NCI-H748 (cell line): ENCODE measurements around the gene CCNY.
A peak's percentile ranks its signal among the peaks of the same experiment; 100 is the strongest.

Experiments used
- DNase-seq: peaks from one replicate; lab custom pipeline; 2025; ENCODE audit not compliant: unreplicated experiment; lab: John Stamatoyannopoulos, UW

CCNY gene

DNA sequence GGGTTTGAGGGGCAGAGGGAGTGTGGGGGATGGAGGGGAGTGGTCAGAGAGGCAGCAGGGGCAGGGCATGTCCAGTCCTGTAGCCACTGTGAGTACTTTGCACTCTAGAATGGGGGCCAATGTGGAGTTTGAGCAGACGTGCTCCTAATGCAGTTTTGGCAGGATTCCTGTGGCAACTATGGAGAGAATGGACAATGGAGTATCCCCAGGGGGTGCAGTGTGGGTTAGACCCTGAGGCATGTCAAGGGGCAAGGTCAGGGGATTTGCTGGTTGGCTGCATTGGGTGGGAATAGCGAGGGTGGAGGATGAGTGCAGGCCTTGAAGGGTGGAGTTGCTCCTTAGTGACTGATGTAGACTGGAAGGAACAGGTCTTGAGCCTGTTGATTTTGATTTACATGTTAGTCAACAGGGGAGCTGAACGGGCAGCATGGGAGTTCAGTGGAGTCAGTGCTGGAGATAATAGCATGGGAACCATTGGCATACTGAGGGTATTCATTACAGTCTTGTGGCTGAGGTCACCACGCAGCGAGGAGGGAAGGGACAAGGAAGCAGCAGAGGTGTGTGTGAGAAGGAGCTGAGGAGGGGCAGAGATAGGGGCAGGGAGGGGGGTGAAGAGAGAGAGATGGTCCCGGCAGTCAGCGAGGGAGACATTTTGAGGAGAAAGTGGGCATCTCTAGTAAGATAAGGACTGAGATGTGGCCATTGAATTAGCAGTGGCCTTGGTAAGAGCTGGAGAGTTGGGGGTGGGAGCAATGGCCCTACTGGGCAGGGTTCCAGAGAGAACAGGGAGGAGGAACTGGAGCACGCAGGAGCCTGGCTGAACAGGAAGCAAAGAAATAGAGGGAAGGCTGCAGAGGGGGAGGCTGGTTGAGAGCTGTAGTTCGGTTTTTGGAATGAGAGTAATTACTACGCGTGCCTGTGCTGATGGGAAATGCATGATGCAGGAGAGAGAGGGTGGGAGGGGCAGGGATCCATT is 112.7 kb downstream of the CCNY start:
- peak; percentile 48 for DNase-seq

DNA sequence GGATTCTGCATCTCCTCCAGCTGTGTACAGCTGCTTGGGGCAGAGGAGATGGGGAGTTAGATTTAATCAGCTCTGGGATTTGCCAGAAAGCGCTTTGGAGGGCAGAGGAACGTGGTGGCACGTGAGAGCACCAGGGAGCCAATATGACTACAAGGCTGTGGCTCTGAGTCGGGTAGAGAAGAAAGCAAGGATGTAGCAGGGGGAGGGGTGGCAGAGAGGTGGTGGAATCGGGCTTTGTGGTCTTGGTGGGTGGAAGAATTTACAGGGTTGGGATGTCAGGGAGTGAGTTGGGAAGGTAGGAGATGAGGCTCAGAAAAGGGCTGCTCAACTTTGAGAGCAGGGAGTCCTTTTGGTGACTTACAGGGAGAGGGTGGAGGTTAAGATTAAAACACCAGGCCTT is 113.6 kb downstream of the CCNY start:
- no peak for DNase-seq

DNA sequence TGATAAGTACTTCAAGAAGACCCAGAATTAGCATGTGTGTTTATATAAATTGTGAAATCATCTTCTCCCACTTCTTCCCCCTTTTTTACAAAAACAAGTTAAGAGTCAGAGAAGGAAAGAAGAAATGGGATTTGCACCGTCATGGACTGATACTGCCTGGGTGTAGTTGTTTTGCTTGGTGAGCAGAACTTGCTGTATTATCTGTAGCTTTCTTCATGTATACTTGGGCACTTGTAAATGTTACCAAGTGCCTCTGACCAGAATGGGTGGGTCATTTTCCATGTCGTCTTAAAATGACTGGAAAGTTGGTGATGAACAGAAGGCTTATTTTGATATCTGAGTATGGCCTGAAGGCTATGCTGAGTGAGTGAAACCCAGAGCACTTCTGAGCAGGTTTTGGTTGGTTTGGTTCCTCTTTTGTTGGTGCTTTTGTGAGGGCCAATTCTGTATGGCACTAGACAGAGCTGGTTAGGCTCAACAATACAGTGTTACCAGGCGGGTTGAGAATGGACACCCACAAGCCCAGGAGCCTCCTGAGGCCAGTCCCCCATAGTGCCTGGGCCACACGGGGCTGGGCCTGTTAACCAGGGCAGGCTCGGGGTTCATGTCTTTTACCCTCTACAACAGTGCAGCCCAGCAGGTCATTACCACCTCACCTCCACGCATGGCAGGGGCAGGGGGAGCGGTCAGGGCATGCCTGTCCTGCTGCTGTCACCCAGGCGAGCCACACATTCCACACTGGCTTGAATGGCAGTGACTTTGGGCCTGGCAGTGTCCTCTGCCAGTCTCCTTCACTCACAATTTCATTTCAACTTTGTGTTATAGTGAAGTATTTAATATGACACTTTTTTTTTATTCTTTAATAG is 115.1 kb downstream of the CCNY start:
- no peak for DNase-seq

DNA sequence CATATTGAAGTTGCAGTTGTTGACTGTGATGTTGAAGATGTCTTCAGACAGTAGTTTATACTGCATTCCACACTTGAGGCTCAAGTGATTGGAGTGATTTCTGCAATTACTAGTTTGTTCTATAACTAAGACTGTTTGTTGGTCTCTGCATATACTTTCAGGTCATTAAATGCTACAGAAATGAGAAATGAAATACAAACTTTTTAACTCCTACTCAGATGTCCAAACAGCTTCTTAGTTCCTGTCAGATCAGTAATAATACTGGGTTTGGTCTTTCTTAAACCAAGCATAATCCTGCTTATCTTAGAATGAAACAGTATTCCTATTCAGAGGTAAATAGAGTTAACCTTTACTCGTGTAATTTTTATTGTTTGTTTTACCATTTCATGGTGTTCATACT is 115.9 kb downstream of the CCNY start:
- no peak for DNase-seq

DNA sequence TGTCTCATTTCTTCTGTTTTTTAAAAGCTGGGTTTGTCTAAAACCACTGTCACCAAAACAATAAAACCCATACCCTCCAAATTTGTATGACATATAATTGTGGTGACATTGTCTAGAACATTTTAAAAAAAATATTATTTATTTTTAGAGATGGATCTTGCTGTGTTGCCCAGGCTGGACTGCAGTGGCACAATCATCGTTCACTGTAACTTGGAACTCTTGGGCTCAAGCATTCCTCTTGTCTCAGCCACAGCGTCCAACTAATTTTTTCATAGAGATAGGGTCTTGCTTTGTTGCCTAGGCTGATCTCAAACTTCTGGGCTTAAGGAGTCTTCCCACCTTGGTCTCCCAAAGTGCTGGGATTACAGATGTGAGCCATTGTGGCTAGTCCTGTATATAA is 116.5 kb downstream of the CCNY start:
- no peak for DNase-seq

DNA sequence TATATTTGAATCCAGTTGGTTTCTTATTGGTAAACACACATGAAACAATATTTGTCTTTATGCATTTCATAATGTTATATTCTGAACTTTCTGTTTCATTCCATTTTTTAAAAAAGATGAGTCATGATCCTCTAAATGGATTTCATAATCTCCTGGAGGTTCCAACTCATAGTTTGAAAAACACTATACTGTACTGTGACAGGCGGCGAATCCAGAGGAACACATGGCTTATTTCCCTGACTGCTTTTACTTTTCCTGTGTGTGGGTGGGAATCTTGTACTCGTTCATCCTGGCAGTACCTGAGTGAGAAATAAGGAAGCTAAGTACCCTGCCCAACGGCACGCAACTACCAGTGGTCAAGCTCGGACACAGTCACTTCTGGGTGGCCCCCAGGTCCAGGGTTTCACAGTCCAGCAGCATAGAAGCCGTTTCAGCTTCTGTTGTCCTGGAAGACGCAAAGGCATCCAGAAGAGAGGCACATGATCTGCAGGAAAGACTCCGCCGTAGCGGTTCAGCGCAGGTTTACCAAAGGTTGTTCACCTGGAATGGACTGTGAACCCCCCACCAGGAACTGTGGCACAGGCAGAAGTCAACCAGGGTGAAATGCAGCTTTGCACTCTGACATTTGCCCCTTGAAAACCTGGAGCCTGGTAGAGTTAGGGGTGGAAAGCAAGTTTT is 117.7 kb downstream of the CCNY start:
- DNase-seq, result no peak

DNA sequence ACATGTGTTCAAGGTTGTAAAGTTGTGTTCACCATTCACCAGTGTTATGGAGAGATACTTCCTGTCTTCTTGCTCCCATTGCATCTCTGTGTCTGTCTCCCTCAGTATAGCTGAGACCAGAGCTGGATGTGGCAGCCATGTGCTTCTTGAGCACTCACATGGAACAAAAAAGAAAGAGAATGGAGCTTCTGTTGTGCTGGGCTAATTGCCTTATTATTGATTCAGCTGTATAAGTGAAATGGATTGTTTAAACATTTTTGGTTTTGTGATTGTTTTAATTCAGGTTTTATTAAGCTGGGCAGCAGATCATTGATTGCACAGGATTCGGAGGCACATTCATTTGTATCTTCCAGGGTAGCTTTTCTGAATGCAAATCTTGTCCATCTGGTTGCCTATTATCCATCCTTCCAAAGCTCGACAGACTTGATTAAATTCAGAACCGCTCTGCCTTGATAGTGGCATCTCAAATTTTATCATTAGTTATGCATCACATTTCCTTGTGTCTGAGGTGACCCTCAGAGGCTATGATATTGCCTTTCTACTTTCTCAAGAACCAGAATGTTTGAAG is 119.9 kb downstream of the CCNY start:
- peak; percentile 85 for DNase-seq

DNA sequence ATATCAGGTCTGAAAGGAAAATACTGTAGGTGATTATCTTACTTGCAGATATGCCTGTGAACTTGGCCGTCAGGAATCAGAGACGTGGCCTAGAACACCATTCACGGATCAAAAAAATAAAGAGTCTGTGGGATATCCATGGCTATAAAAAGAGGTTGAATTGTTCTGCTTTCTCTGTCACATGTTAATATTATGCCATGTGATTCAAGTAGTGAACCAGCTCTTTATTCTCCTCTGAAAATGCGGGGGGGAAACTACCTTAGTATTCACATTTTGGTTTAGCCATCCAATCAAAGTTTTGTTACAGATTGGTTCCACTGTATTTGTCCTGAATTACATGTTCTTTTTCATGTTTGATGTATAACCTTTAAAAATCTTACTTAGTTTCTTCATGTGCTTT is 120.5 kb downstream of the CCNY start:
- no peak for DNase-seq

DNA sequence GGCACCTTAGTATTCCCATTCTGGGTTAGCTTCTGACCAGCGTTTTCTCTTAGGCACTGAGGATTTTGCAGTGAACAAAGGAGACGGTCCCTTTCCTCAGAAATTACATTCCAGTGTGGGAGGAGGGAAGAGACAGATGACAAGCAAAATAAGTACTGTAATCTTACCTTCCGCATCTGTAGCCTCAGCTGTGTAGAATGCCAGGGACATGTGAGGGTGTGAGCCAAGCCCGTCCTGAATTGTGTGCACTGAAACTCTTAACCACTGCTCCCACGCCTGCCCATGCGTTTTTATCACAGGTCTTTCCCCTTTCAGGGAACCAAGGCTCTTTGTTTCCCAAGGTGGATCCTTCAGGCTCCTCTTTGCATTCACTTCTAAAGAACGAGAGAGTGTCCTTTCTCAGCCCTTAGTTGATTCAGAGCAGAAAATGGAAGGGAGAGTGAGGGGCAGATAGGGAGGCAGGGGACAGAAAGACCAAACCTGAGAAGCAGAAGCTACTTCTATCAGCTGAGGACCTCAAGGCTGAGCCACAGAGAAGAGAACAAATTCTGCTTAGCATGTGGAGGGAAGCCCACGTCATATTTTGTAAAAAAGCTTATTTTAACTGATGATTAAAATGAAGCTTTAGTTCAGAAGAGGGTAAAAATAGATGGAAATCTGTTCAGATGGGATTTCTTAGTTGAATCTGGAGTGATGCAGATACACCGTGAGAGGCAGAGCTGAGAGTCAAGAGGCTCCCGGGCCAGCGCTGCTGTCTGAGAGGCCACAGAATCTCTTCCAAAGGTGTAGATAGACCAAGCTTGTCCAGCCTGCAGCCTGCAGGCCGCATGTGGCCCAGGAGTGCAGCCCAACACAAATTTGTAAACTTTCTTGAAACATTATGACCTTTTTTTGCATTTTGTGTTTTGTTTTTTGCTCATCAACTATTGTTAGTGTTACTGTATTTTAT is 122.5 kb downstream of the CCNY start:
- DNase-seq, result no peak

DNA sequence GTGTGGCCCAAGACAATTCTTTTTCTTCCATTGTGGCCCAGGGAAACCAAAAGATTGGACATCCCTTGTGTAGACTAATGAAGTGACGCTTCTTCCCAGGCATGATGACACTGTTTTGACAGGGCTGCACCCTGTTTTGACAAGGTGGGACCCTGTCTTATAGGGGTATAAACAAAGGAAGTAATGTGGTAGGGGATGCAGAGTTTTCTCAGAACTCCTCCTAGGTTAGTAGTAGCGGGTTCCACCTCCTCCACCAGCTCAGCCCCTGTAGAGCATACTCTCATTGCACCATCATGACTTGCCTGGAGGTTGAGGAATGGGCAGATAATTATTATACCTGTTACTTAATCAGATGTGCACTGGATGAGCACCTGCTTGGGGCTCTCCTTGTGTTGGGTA is 123.1 kb downstream of the CCNY start:
- DNase-seq, result no peak

DNA sequence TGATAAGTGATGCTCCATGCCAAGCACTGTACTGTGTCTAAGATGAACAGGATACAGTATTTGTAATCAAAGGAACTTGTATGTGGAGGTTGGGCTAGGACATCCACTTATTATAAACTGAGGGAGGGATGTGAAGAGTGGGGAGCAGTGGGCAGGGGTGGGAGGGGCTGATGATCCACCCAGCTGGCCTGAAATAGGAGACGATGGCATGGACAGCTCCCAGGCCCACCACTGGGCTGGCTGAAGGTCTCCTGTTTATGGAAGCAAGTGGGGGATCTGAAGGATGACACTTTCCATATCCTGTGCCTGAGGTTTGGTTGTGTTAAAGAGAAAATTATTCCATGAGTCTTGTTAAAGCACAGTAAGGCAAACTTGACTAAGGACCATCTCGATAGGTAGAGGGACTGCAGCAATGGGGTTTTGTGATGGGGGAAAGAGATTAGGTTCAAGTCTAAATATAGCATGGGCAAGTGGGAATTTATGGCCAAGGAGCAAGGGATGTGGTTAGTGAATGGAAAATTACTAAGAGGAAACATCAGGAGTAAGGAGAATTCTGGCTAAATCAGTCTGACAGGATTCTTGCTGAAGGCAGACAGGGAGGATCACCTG is 124.6 kb downstream of the CCNY start:
- DNase-seq, result no peak

DNA sequence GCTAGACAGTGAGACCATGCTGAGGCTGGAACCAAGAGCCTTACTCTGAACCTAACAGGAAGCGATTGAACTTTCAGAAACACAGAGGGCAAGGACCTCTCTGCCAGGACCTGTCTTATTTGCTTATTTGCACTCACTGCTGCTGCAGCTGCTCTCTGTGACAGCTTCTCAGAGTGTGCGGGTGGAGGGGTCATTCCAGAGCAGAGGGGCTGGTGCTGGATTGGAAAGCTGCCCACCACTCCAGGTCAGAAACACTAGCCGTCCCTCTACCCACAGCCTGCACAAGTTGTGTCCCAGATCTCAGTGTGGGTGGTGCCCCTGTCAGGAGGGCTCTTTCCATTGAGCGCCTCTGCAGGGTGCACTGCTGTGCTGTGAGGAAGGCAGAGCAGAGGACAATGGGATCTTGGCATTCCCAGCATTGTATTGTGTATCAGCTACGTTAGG is 126.2 kb downstream of the CCNY start:
- DNase-seq, result peak; percentile 42

DNA sequence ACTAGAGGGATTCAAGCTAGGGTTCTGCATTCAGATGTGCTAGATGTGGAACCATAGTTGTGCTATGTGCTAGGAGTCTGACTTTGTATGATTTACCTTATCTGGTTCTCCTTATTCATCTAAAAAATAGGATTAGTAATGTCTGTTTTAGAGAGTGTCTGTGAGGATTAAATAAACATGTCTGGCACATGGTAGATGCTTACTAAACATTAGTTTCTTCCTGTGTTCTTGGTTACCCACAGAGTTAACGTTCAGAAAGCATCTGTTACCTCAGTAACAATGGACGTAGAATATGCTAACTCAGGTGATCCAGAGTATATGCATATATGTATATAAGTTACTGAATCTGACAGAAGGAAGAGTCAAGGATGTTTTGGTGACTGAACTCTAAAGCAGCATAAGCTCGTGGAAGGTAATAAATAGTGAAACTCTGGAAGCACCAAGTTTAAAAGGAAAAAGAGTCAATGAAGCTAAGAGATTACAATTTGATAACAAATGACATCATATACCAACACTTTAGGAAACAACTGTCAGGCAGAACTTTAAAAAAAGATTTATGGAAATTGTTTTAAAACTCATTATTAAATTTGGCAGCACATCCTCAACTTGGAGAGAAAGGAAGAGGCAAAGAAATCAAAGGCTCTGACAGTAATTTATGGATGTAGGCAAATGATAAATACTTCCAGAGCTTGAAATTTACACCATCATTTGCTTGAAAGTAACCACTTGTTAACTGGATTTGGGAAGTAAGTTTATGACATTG is 127.0 kb downstream of the CCNY start:
- no peak for DNase-seq

DNA sequence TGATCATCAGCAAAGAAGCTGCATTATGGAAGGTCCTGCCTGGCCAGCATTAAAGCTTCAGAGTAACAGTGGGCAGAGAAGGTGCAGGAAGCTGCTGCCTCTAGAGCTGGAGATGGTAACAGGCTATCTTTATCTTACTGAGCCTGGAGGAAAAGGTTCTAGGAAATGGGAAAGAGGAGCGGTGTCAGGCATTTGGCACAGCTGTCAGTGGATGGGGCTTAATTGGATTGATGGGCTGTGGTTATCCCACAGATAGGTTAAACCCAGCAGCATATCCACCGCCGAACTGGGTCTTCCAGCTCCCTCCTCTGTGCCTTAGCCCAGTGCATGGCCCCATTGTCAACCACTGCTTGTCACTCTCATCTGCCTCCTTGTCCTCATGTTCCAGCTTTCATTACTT is 127.6 kb downstream of the CCNY start:
- no peak for DNase-seq

DNA sequence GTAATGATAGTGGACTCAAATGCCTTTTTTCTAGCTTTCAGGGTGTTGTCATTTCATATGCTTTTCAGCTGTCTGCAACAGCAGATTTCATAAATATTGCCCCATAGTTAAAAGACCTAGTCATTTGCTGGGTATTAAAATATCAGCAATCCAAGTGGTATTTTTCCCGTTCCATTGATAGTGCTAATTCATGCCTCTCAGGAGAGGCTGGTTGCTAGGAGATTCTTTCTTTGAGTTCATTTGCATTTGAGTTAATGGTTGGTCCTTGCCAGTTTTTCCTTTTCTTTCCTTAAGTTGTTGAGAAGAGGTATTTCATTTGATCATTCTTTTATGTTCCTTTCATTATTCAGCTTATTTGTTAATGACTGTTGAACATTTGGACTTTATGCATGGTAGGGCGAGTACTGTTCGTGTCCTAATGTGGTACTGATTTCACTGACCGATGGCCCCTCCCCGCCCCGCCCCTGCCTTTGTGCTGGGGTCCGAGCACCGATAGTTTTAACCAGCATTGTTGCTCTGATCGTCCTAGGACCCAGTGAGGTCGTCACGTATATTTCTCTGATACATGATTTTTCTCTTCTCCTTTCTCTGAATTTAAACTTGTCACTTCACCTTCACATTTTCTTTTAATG is 128.6 kb downstream of the CCNY start:
- DNase-seq, result peak; percentile 56

DNA sequence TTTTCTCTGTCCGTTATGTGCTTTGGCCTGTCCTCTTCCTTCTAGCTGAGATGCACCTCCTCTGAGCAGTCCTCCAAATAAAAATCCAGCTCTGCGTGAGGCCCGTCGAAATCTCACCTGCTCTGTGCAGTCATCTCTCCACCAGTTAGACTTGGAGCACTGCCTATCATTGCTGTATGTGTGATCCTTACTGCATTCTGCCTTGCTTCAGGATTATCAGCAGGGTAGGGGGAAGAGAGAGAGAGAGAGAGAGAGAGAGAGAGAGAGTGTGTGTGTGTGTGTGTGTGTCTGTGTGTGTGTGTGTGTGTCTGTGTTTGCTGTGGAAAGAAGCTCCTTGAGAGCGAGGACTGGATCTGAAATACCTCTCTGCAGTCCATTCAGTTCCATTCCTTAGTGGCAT is 129.4 kb downstream of the CCNY start:
- no peak for DNase-seq

DNA sequence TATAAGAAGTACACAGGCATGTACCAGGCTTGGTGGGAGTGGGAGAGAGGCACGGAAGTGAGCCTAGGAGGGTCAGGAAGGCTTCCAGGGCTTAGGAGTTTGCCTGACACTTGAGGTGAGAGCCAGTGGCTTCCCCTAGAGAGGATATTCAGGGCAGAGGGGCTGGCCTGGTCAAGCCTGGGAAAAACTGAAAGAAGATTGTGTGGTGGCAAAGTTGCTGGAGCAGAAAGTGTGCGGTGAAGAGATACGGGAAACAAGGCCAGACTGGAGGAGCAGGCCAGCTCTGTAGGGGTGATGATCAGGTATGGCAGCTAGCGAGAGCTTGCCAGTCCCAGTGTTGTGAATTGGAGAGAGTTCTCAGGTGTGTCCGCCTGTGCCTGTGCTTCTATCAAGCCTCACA is 129.9 kb downstream of the CCNY start:
- no peak for DNase-seq

DNA sequence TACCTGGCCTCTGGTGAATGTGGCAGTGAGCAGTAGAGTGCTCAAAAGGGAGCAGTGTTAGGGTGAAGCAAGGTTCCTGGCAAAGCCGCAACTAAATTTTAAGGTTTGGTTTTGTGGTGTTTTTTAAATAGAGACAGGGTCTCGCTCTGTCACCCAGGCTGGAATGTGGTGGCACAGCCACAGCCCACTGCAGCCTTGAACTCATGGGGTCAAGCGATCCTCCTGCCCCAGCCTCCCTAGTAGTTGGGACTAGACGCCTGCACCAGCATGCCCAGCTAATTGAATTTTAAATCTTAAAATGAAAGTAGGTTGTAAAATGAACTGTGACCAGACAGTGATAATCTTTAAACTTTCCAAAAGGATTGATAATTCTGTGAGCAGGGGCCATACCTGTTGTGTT is 130.4 kb downstream of the CCNY start:
- no peak for DNase-seq
